H9 (cell line): ENCODE measurements around the gene DDA1. TPM values are rescaled to one million over a fixed set of nuclear protein-coding genes. Genes with fewer than 3 reads are reported as not detected.
A peak's percentile ranks its signal among the peaks of the same experiment; 100 is the strongest.

ENCODE experiments used
- DNase-seq: peaks from one replicate; pipeline ENCODE4 v3.0.0-alpha.2; 2017
- H2AFZ ChIP-seq: one replicate; pipeline ENCODE4 v1.6.1; 2013; ENCODE audit warnings: mild to moderate bottlenecking, low read length, control low read depth, moderate library complexity
- H2AK5ac ChIP-seq: 2 replicates; pipeline ENCODE4 v1.6.1; 2013; ENCODE audit warnings: low read length, control low read depth, mixed read lengths; ENCODE audit not compliant: insufficient read length
- H2BK120ac ChIP-seq: one replicate; pipeline ENCODE4 v1.6.1; 2013; ENCODE audit warnings: low read depth, mild to moderate bottlenecking, low read length, control low read depth, inconsistent platforms; ENCODE audit not compliant: poor library complexity, severe bottlenecking
- H2BK12ac ChIP-seq: 2 replicates; pipeline ENCODE4 v1.6.1; 2013; ENCODE audit warnings: low read length, control low read depth, mixed read lengths, low read depth; ENCODE audit not compliant: insufficient read length
- H2BK15ac ChIP-seq: 2 replicates; pipeline ENCODE4 v1.6.1; 2013; ENCODE audit warnings: low read depth, low read length, control low read depth
- H2BK20ac ChIP-seq: one replicate; pipeline ENCODE4 v1.6.1; 2013; ENCODE audit warnings: low read depth, mild to moderate bottlenecking, low read length, control low read depth, inconsistent platforms; ENCODE audit not compliant: poor library complexity, severe bottlenecking
- H2BK5ac ChIP-seq: 2 replicates; pipeline ENCODE4 v1.6.1; 2013; ENCODE audit warnings: low read length, control low read depth, mixed read lengths; ENCODE audit not compliant: insufficient read length
- H3K14ac ChIP-seq: 2 replicates; pipeline ENCODE4 v1.6.1; 2013; ENCODE audit warnings: low read length, control low read depth; ENCODE audit not compliant: insufficient read depth
- H3K18ac ChIP-seq: 2 replicates; pipeline ENCODE4 v1.6.1; 2013; ENCODE audit warnings: low read depth, mild to moderate bottlenecking, mixed read lengths, low read length, control low read depth; ENCODE audit not compliant: insufficient read length
- H3K23ac ChIP-seq: 2 replicates; pipeline ENCODE4 v1.6.1; 2013; ENCODE audit warnings: low read length, control low read depth, mixed read lengths, low read depth; ENCODE audit not compliant: insufficient read length
- H3K23me2 ChIP-seq: 2 replicates; pipeline ENCODE4 v1.6.1; 2013; ENCODE audit warnings: low read depth, mild to moderate bottlenecking, mixed read lengths, low read length, control low read depth; ENCODE audit not compliant: insufficient read length, poor library complexity, severe bottlenecking
- H3K27ac ChIP-seq: 2 replicates; pipeline ENCODE4 v1.5.1; 2013; ENCODE audit warnings: low read length, control low read depth, mixed read lengths, low read depth; ENCODE audit not compliant: insufficient read length
- H3K27me3 ChIP-seq: 2 replicates; pipeline ENCODE4 v1.6.1; 2013; ENCODE audit warnings: low read length, control low read depth, inconsistent platforms; ENCODE audit not compliant: insufficient read depth
- H3K4ac ChIP-seq: 2 replicates; pipeline ENCODE4 v1.6.1; 2013; ENCODE audit warnings: low read depth, mild to moderate bottlenecking, control low read depth, inconsistent platforms, low read length, moderate library complexity
- H3K4me1 ChIP-seq: 2 replicates; pipeline ENCODE4 v1.6.1; 2013; ENCODE audit warnings: low read length, control low read depth, inconsistent platforms; ENCODE audit not compliant: insufficient read depth
- H3K4me2 ChIP-seq: 2 replicates; pipeline ENCODE4 v1.6.1; 2013; ENCODE audit warnings: low read length, control low read depth, mixed read lengths; ENCODE audit not compliant: insufficient read length, insufficient read depth
- H3K56ac ChIP-seq: 2 replicates; pipeline ENCODE4 v1.6.1; 2013; ENCODE audit warnings: low read depth, mild to moderate bottlenecking, mixed read lengths, low read length, control low read depth; ENCODE audit not compliant: insufficient read length
- H3K79me1 ChIP-seq: 2 replicates; pipeline ENCODE4 v1.6.1; 2013; ENCODE audit warnings: low read depth, mild to moderate bottlenecking, moderate library complexity, low read length, control low read depth, inconsistent platforms; ENCODE audit not compliant: insufficient read depth, poor library complexity, severe bottlenecking
- H3K79me2 ChIP-seq: 2 replicates; pipeline ENCODE4 v1.6.1; 2013; ENCODE audit warnings: low read length, control low read depth, inconsistent platforms; ENCODE audit not compliant: insufficient read depth
- H3K9ac ChIP-seq: 2 replicates; pipeline ENCODE4 v1.6.1; 2013; ENCODE audit warnings: low read length, control low read depth, mixed read lengths; ENCODE audit not compliant: insufficient read length; ENCODE audit errors: extremely low read depth
- H3K9me3 ChIP-seq: one replicate; pipeline ENCODE4 v1.6.1; 2013; ENCODE audit warnings: low read depth, low read length, inconsistent platforms; ENCODE audit not compliant: control insufficient read depth
- H3T11ph ChIP-seq: one replicate; pipeline ENCODE4 v1.6.1; 2013; ENCODE audit warnings: mild to moderate bottlenecking, low read length, control low read depth, inconsistent platforms
- H4K20me1 ChIP-seq: one replicate; pipeline ENCODE4 v1.6.1; 2013; ENCODE audit not compliant: control insufficient read depth, insufficient read length, insufficient read depth
- H4K5ac ChIP-seq: 2 replicates; pipeline ENCODE4 v1.6.1; 2013; ENCODE audit warnings: low read depth, mild to moderate bottlenecking, mixed read lengths, low read length, control low read depth; ENCODE audit not compliant: insufficient read length
- H4K8ac ChIP-seq: replicated peaks from 2 replicates; pipeline ENCODE4 v1.6.1; 2013; ENCODE audit warnings: low read length, control low read depth, mixed read lengths, low read depth; ENCODE audit not compliant: insufficient read length
- H4K91ac ChIP-seq: 2 replicates; pipeline ENCODE4 v1.6.1; 2013; ENCODE audit warnings: low read depth, mild to moderate bottlenecking, moderate library complexity, mixed read lengths, low read length, control low read depth; ENCODE audit not compliant: insufficient read length
- H3K27ac Mint-ChIP-seq, 3 experiments: 2 replicates in 2 of 3; 3 replicates in 1 of 3; pipeline ENCODE4 v1.8.0; 2020 to 2021; ENCODE audit warnings: mixed read lengths in 3 of 3, mild to moderate bottlenecking in 1 of 3, moderate library complexity in 1 of 3
- H3K27me3 Mint-ChIP-seq: 2 replicates; pipeline ENCODE4 v1.8.0; 2021; ENCODE audit warnings: low read depth, mild to moderate bottlenecking, moderate library complexity, mixed read lengths
- H3K36me3 Mint-ChIP-seq, 3 experiments: 2 replicates in 2 of 3; 3 replicates in 1 of 3; pipeline ENCODE4 v1.8.0; 2020 to 2021; ENCODE audit warnings: low read depth in 3 of 3, mixed read lengths in 3 of 3; ENCODE audit not compliant: insufficient read depth in 1 of 3
- H3K4me1 Mint-ChIP-seq, 2 experiments: 2 replicates each; pipeline ENCODE4 v1.8.0; 2020; ENCODE audit warnings: mixed read lengths in 2 of 2
- H3K4me3 Mint-ChIP-seq, 2 experiments: 2 replicates in 1 of 2; 3 replicates in 1 of 2; pipeline ENCODE4 v1.8.0; 2020 to 2021; ENCODE audit warnings: mild to moderate bottlenecking in 2 of 2, mixed read lengths in 2 of 2, moderate library complexity in 1 of 2
- H3K9me3 Mint-ChIP-seq, 2 experiments: 2 replicates in 1 of 2; 3 replicates in 1 of 2; pipeline ENCODE4 v1.8.0; 2020; ENCODE audit warnings: mild to moderate bottlenecking in 2 of 2, mixed read lengths in 2 of 2, moderate library complexity in 1 of 2
- CTCF ChIP-seq: fragments of 200-600 bp; sonication (generic); conservative IDR thresholded peaks from 3 replicates; pipeline ENCODE4 v1.8.0; 2021; ENCODE audit warnings: antibody characterized with exemption, mild to moderate bottlenecking
- WGBS: extraction: QIAGEN DNeasy Blood & Tissue Kit; methylation state at CpG from one replicate; pipeline ENCODE4 v1.1.7; 2013; ENCODE audit warnings: missing lambda C conversion rate, low lambda C conversion rate, mixed read lengths; ENCODE audit not compliant: insufficient read length; ENCODE audit errors: extremely low coverage; 5-methylcytosine and 5-hydroxymethylcytosine counted together
- total RNA-seq: library from RNA; stranded (reverse); gene quantifications from 2 replicates; pipeline ENCODE4 v1.2.1, GENCODE V29; 2021

DDA1 gene
- total RNA-seq, 1 experiment from 2014 or later: 45.7 TPM

DNA sequence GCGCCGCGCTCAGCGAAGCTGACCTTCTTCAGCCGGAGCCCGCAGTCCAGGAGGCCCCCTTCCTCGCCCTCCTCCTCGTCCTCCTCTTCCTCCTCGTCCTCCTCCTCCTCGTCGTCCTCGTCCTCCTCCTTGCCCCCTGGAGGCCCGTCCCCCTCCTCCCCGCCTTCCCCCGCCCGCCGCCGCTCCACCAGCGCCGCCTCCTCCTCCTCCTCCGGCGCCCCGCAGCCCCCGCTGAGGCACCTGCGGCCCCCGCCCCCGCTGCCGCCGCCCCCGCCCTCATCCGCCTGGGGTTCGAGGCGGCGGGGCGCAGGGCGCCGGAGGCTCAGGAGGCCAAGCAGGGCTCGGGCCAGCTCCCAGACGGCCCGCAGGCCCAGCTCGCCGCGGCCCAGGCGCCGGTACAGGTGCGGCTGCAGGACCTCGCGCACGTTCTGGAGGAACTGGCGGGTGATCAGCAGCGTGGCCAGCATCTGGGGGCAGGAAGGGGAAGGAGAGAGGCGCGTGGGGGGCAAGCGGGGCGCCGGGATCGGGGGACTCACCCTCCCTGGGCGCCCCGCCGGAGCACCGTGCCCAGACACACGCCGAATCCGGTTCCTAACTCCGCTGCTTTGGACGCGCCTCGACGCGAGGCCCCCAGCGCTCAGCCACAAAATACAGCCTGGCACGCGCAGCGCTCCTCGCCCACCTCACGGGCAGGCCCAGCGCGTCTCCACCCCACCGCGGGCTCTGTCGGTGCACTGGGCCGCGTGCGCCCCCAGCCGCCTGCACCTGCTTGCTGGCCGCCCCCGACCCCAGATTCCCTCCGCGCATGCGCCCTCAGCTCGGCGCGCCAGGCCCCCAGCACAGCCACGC lies 19.4 kb downstream of the DDA1 start:
- no peak overlapping the region for H3K27ac ChIP-seq

More for the DNA sequence above, 19.4 kb downstream of the DDA1 start:
- no peak for TF ChIP-seq CTCF
- Histone ChIP-seq H4K5ac (no peak overlapping the region), H4K20me1 (no peaks in the 10 kb centered on the region), H3K79me2 (no peaks in the 10 kb centered on the region), H3K27me3 (no peaks in the 10 kb centered on the region), H4K91ac (no peak overlapping the region), H2BK20ac (no peak overlapping the region), H2BK15ac (no peak overlapping the region), H2AK5ac (no peak overlapping the region), H3K18ac (peak overlapping the region; percentile 51), H3T11ph (no peak overlapping the region), H3K14ac (0 out of 2 replicates have a peak overlapping the region, but pooled peaks have one; percentile 26), H3K4ac (no peak overlapping the region), H3K79me1 (no peaks in the 10 kb centered on the region), H3K56ac (no peak overlapping the region), H2AFZ (no peak overlapping the region), H2BK120ac (no peak overlapping the region), H2BK12ac (no peak overlapping the region), H3K23ac (no peak overlapping the region), H3K23me2 (peaks cover 6% of the 10 kb centered on the region), H4K8ac (no peak overlapping the region), H3K4me2 (peak overlapping the region; percentile 37), H3K9me3 (no peaks in the 10 kb centered on the region), H3K4me1 (no peaks in the 10 kb centered on the region), H3K9ac (no peak overlapping the region), H2BK5ac (no peak overlapping the region)
- Mint-ChIP-seq H3K27ac (no peak overlapping the region), H3K36me3 (peaks cover 13 to 45% (median 34%) of the 10 kb centered on the region in 3 experiments), H3K27me3 (peaks cover 6% of the 10 kb centered on the region), H3K4me3 (peak overlapping the region; percentile 81 to 93), H3K9me3 (no peaks in the 10 kb centered on the region; a peak in 1 of 5 replicates), H3K4me1 (peaks cover 8 to 32% of the 10 kb centered on the region in 2 experiments)
- no CpG with 5 or more reads among the region's 94 CpGs for WGBS
- no peak for DNase-seq
